GM21381 (cell line): ENCODE results near the gene MTA3.

Experiments used
- ATAC-seq: cut with Tn5 transposase; IDR thresholded peaks from one replicate; pipeline ENCODE4 v1.9.1; 2021; ENCODE audit warnings: mild to moderate bottlenecking, moderate library complexity; ENCODE audit not compliant: unreplicated experiment

MTA3 gene

GRCh38 chr2:42799881-42800280 lies 231.4 kb downstream of the MTA3 start:
- no peak for ATAC-seq

GRCh38 chr2:42800461-42800962 lies 232.1 kb downstream of the MTA3 start:
- no peak for ATAC-seq

- no peak for ATAC-seq
These were observed 232.5 kb downstream of the MTA3 start for GRCh38 chr2:42800981-42801380.

GRCh38 chr2:42801381-42801780 lies 232.9 kb downstream of the MTA3 start:
- no peak for ATAC-seq

GRCh38 chr2:42802150-42802549 lies 233.7 kb downstream of the MTA3 start:
- no peak for ATAC-seq

GRCh38 chr2:42804338-42804737 lies 235.9 kb downstream of the MTA3 start:
- no peak for ATAC-seq

GRCh38 chr2:42804891-42805290 lies 236.5 kb downstream of the MTA3 start:
- no peak for ATAC-seq
